Activated CD4-positive, alpha-beta memory T cell treated with anti-CD3 and anti-CD28 coated beads for 36 hours (primary cell): ENCODE data around the gene LPAR2. TPM values are rescaled to one million over a fixed set of nuclear protein-coding genes. Genes with fewer than 3 reads are reported as not detected.
A peak's percentile ranks its signal among the peaks of the same experiment; 100 is the strongest.
"Not testable (repeated sequence)": the region's sequence is repeated elsewhere in the genome, so short reads cannot be mapped to it uniquely, and the experiment has no call there.

Experiments
- CTCF ChIA-PET: fragments of 350-600 bp; sonication (Branson Sonifier 250); formaldehyde crosslinking; loops from one replicate; lab custom pipeline; 2021; ENCODE audit warnings: antibody characterized with exemption, inconsistent platforms; lab: Charles Lee
- POLR2A ChIA-PET: fragments of 350-600 bp; sonication (Branson Sonifier 250); formaldehyde crosslinking; loops from one replicate; lab custom pipeline; 2021; ENCODE audit warnings: antibody characterized with exemption; lab: Charles Lee
- DNase-seq: peaks from one replicate; pipeline ENCODE4 v3.0.0-alpha.2; 2020
- H3K27ac Mint-ChIP-seq: one replicate; pipeline ENCODE4 v1.8.0; 2021; ENCODE audit warnings: mixed read lengths
- H3K27me3 Mint-ChIP-seq: one replicate; pipeline ENCODE4 v1.8.0; 2021; ENCODE audit warnings: mixed read lengths
- H3K36me3 Mint-ChIP-seq: one replicate; pipeline ENCODE4 v1.8.0; 2021; ENCODE audit warnings: mixed read lengths
- H3K4me1 Mint-ChIP-seq: one replicate; pipeline ENCODE4 v1.8.0; 2021; ENCODE audit warnings: low read depth, mixed read lengths
- H3K4me3 Mint-ChIP-seq: one replicate; pipeline ENCODE4 v1.8.0; 2021; ENCODE audit warnings: mild to moderate bottlenecking, mixed read lengths
- H3K9me3 Mint-ChIP-seq: one replicate; pipeline ENCODE4 v1.8.0; 2021; ENCODE audit warnings: mixed read lengths
- intact Hi-C: fragments of 100-400 bp; cut with micrococcal nuclease; formaldehyde crosslinking; loops from one replicate; pipeline ENCODE4 v1.15.1; 2023
- total RNA-seq, 2 experiments: library from RNA; stranded (reverse); gene quantifications; one replicate each; pipeline ENCODE4 v1.2.3, GENCODE V29; 2021

Gene LPAR2
- 10 to 100 TPM; 32.5 to 33.1 TPM for total RNA-seq

DNA sequence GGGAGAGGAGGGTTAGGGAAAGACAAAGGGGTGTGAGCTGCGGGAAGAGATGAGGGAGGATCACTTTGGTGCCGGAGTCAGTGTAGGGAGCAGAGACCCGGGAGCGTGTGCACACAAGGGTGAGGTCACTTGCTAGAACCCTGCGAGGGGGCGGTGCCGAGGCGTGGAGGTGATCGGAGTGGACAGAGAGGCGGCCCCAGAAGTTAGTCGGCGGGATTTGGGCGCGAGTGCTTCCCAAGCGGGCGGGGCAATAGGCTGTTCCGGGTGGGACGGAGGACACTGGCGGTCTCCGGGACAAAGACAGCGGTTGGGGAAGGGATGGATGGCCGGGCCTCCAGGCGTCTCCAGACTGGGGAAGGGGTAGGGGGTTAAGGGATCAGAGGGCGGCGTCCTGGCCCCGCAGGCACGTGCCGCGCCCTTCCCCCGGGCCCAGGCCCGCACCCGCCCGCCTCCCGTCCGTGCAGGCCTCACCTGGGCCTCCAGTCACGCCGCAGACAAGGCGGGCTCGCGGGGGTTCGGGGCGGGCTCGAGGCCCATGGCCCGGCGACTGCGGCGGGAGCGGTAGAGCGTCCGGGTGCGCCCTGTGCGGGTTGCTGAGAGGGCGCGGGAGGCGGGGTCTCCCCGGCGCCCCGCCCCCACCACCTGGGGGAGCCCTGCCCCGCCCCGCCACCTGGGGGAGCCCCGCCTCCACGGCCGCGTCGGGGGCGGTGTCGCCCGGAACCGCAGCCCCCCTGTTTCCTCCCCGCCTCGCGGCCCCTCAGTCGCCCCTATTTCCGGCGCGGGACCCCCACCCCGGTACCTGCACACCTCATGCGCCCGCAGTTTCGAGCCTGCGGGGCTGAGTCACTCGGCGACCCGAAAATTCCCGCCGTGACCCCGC lies at the start of gene LPAR2:
TSS of gene LPAR2 (minus strand) at position 600 of the 880 bp plus-strand sequence. CDS start 945 bp downstream, outside the sequence.
- peak; percentile 79 for DNase-seq
- Mint-ChIP-seq H3K36me3 (peaks cover 35% of the 10 kb centered on the region), H3K9me3 (no peaks in the 10 kb centered on the region), H3K4me1 (peaks cover 20% of the 10 kb centered on the region), H3K27ac (peak within 1 kb of the TSS; percentile 93), H3K27me3 (no peaks in the 10 kb centered on the region), H3K4me3 (peak within 1 kb of the TSS; percentile 90)
- ChIA-PET CTCF (interaction anchor here (0.6 to 1.3 kb wide), 4 partner anchors 42 to 95 kb away, joined by 3 to 6 read pairs (median 4); no protein-coding TSS in a partner anchor), POLR2A (interaction anchor here (0.6 to 1.8 kb wide), 9 partner anchors 10 to 37 kb away, joined by 3 to 12 read pairs (median 3); partner anchors contain the start of genes GMIP and PBX4)
- intact Hi-C loops, result loop anchor here (1.0 to 2.0 kb wide), 3 partner anchors 10 to 22 kb away; partner anchors contain the start of genes GMIP and PBX4

DNA sequence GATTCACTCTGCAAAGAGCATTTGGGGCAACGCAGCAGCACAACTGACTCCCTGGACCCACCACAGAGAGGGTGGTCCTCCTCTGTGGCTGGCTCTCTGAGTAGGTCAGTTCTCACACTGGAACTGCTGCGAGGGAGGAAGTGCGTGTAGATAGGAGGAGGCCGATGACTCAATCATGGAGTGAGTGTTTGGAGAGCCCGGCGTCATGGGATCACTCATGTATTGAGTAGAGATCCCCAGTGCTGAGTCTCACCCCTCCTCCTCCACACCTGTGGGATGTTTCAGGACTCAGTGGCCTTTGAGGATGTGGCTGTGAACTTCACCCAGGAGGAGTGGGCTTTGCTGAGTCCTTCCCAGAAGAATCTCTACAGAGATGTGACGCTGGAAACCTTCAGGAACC lies 49.6 kb upstream of the LPAR2 start:
- peaks cover 25% of the 10 kb centered on the region for H3K4me1 Mint-ChIP-seq
- H3K36me3 Mint-ChIP-seq, result peaks cover 93% of the 10 kb centered on the region
- no peak overlapping the region for H3K4me3 Mint-ChIP-seq
- CTCF ChIA-PET, result no interaction called here
- peak overlapping the region; percentile 42 for H3K27ac Mint-ChIP-seq
- intact Hi-C loops, result no loop called here
- peaks cover 66% of the 10 kb centered on the region for H3K9me3 Mint-ChIP-seq
- H3K27me3 Mint-ChIP-seq, result no peaks in the 10 kb centered on the region
- no peak for DNase-seq
- POLR2A ChIA-PET, result no interaction called here

DNA sequence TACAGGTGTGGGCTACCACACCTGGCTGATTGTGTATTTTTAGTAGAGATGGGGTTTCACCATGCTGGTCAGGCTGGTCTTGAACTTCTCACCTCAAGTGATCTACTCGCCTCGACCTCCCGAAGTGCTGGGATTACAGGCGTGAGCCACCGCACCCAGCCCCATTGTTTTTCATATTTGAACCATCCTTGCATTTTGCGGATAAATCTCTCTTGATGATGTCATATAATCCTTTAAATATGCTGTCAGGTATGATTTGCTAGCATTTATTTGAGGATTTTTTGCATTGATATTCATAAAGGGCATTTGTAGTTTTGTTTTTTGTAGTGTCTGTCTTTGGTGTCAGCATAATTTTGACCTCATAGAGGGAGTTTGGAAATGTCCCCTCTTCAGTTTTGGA lies 46.3 kb upstream of the LPAR2 start:
- intact Hi-C loops, result no loop called here
- H3K4me1 Mint-ChIP-seq, result peaks cover 43% of the 10 kb centered on the region
- H3K36me3 Mint-ChIP-seq, result peaks cover 91% of the 10 kb centered on the region

GRCh38 chr19:19672816-19673215 lies 44.8 kb upstream of the LPAR2 start:
- peak; percentile 41 for DNase-seq
- no peak overlapping the region for H3K4me3 Mint-ChIP-seq
- intact Hi-C loops, result no loop called here
- POLR2A ChIA-PET, result interaction anchor here (0.6 kb wide), 1 partner anchor 194 kb away, joined by 3 read pairs; no protein-coding TSS in a partner anchor
- peaks cover 79% of the 10 kb centered on the region for H3K36me3 Mint-ChIP-seq
- H3K9me3 Mint-ChIP-seq, result peaks cover 39% of the 10 kb centered on the region
- no peaks in the 10 kb centered on the region for H3K27me3 Mint-ChIP-seq
- H3K27ac Mint-ChIP-seq, result peak overlapping the region; percentile 8
- CTCF ChIA-PET, result interaction anchor here (0.5 kb wide), 1 partner anchor 169 kb away, joined by 3 read pairs; no protein-coding TSS in a partner anchor
- peaks cover 49% of the 10 kb centered on the region for H3K4me1 Mint-ChIP-seq

More for the DNA sequence above, 46.3 kb upstream of the LPAR2 start:
- CTCF ChIA-PET, result no interaction called here
- DNase-seq, result no peak
- Mint-ChIP-seq H3K27ac (peak overlapping the region; percentile 42), H3K27me3 (no peaks in the 10 kb centered on the region), H3K4me3 (no peak overlapping the region), H3K9me3 (peaks cover 54% of the 10 kb centered on the region)
- POLR2A ChIA-PET, result no interaction called here

- Mint-ChIP-seq H3K4me1 (peaks cover 40% of the 10 kb centered on the region), H3K27me3 (no peaks in the 10 kb centered on the region), H3K27ac (peak overlapping the region; percentile 96), H3K36me3 (peaks cover 54% of the 10 kb centered on the region), H3K4me3 (peak overlapping the region; percentile 82), H3K9me3 (peaks cover 18% of the 10 kb centered on the region)
- intact Hi-C loops, result no loop called here
- DNase-seq, result no peak
- ChIA-PET POLR2A (interaction anchor here (2.2 to 3.2 kb wide), 3 partner anchors 62 to 203 kb away, joined by 10 to 18 read pairs (median 15); partner anchors contain the start of genes ZNF14 and ZNF506), CTCF (interaction anchor here (0.6 kb wide), 1 partner anchor 42 kb away, joined by 3 read pairs; no protein-coding TSS in a partner anchor)
Measured at GRCh38 chr19:19670070-19670551, 42.1 kb upstream of the LPAR2 start.

GRCh38 chr19:19668230-19669012 lies 40.4 kb upstream of the LPAR2 start, which contains the start of gene ZNF101:
Gene ZNF101, plus strand, starts transcription at chr19:19668839. Its CDS starts 125 bp downstream, at chr19:19668964.
- H3K4me3 Mint-ChIP-seq, result peak within 1 kb of the TSS; percentile 82
- DNase-seq, result peak; percentile 98
- intact Hi-C loops, result loop anchor here (1.0 to 10.0 kb wide), 8 partner anchors 64 to 474 kb away; partner anchors contain the start of genes BORCS8, GATAD2A, RFXANK and ZNF14
- ChIA-PET POLR2A (interaction anchor here (0.6 to 3.2 kb wide), 16 partner anchors 10 to 232 kb away, joined by 3 to 18 read pairs (median 4); partner anchors contain the start of genes ZNF14, ZNF253, ZNF506 and ZNF93), CTCF (interaction anchor here (1.2 to 1.3 kb wide), 3 partner anchors 25 to 136 kb away, joined by 3 to 5 read pairs (median 3); partner anchors contain the start of genes GMIP and ZNF14)
- H3K4me1 Mint-ChIP-seq, result peaks cover 37% of the 10 kb centered on the region
- peaks cover 41% of the 10 kb centered on the region for H3K36me3 Mint-ChIP-seq
- no peaks in the 10 kb centered on the region for H3K27me3 Mint-ChIP-seq
- peak within 1 kb of the TSS; percentile 96 for H3K27ac Mint-ChIP-seq
- H3K9me3 Mint-ChIP-seq, result peaks cover 11% of the 10 kb centered on the region

DNA sequence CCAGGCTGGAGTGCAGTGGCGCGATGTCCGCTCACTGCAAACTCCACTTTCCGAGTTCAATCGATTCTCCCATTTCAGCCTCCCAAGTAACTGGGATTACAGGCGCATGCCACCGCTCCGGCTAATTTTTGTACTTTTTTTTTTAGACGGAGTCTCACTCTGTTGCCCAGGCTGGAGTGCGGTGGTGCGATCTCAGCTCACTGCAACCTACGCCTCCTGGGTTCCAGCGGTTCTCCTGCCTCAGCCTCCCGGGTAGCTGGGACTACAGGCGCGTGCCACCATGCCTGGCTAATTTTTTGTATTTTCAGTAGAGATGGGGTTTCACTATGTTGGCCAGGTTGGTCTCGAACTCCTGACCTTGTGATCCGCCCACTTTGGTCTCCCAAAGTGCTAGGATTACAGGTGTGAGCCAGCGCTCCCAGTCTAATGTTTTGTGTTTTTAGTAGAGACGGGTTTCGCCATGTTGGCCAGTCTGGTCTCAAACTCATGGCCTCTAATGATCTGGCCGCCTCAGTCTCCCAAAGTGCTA lies 37.5 kb upstream of the LPAR2 start:
- Mint-ChIP-seq H3K4me1 (peaks cover 42% of the 10 kb centered on the region), H3K36me3 (peaks cover 30% of the 10 kb centered on the region)
- intact Hi-C loops, result loop anchor here (10.0 kb wide), 2 partner anchors 261 to 471 kb away; partner anchors contain the start of genes BORCS8, GATAD2A and RFXANK
- DNase-seq, H3K4me3 Mint-ChIP-seq, H3K9me3 Mint-ChIP-seq, POLR2A ChIA-PET, H3K27ac Mint-ChIP-seq, H3K27me3 Mint-ChIP-seq: not testable (repeated sequence)
- CTCF ChIA-PET, result interaction anchor here (0.6 kb wide), 1 partner anchor 65 kb away, joined by 5 read pairs; no protein-coding TSS in a partner anchor

DNA sequence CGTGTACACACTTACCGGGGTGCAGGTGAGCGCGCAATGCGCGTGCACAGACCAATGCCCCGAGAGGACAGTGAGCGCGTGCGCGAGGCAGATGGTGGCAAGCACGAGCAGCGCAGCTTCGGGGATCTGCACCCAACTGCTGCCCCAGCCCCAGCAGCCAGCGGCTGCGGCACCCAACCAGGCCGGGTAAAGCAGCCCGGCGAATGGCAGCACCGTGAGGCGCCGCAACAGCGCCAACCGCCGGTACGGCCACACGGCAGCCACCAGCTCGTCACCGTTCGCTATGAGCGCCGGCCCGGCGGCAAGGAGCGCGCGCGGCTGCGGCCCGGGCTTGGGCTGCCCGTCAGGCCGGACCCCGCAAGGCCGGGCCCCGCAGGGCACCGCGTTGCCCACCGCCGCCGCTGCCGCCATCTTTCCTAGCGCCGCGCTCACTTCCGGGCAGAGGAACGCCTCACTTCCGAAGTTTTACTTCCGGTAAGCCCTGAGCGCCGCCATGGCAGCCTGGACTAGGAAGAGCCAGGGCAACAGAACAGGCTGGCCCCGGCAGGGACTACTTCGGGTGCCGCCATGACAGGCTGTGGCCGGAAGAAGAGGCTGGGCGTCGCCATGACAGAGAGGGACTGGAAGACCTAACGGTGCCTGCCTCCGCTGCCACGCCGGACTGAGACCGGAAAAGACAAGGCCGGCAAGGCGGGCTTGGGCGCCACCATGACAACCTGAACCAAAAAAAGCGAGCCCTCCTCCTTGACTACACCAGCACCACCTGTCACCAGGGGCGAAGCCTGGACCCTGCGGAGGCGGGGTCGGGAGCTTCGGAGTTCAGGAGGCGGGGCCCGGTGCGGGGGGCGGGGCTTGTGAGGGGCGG lies 35.5 kb upstream of the LPAR2 start, which contains the start of gene ATP13A1:
TSS of gene ATP13A1 (minus strand) at position 421 of the 865 bp plus-strand sequence. CDS start at position 411, 10 bp downstream.
- Mint-ChIP-seq H3K9me3 (no peaks in the 10 kb centered on the region), H3K36me3 (peaks cover 22% of the 10 kb centered on the region), H3K4me3 (peak within 1 kb of the TSS; percentile 96), H3K27ac (peak within 1 kb of the TSS; percentile 98), H3K4me1 (peaks cover 39% of the 10 kb centered on the region), H3K27me3 (no peaks in the 10 kb centered on the region)
- ChIA-PET POLR2A (interaction anchor here (1.0 to 2.0 kb wide), 7 partner anchors 13 to 202 kb away, joined by 3 to 9 read pairs (median 5); partner anchors contain the start of genes GMIP, NDUFA13, TSSK6 and ZNF253), CTCF (interaction anchor here (0.6 to 1.5 kb wide), 2 partner anchors 131 to 171 kb away, joined by 4 read pairs; no protein-coding TSS in a partner anchor)
- intact Hi-C loops, result loop anchor here (1.0 to 10.0 kb wide), 6 partner anchors 45 to 469 kb away; partner anchors contain the start of genes BORCS8, GATAD2A, PBX4 and RFXANK
- DNase-seq, result peak; percentile 95

DNA sequence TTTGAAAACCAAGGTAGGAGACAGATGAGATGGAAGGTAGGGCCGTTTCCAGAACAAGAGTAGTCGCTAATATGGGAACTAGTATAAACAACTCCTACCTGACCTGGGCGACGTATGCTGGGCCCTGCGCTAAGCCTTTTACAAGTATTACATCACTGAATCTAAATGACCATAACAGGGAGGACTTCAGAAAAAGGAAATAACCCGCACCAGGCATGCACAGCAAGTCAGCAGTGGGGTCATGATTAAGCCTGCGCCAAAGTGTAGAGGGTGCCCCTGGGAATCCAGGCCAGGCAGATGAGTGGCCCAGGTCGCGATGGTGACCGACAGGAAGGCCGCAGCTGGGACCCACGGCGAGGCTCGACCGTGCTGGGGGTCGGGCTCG lies 34.8 kb upstream of the LPAR2 start:
- no peak for DNase-seq
- H3K36me3 Mint-ChIP-seq, result peaks cover 25% of the 10 kb centered on the region

More for the DNA sequence above, 34.8 kb upstream of the LPAR2 start:
- Mint-ChIP-seq H3K27ac (peak overlapping the region; percentile 94), H3K9me3 (no peaks in the 10 kb centered on the region), H3K4me1 (peaks cover 33% of the 10 kb centered on the region), H3K4me3 (peak overlapping the region; percentile 96), H3K27me3 (no peaks in the 10 kb centered on the region)
- intact Hi-C loops, result loop anchor here (1.0 to 10.0 kb wide), 8 partner anchors 20 to 468 kb away; partner anchors contain the start of genes BORCS8, GATAD2A, GMIP and PBX4
- ChIA-PET POLR2A (interaction anchor here (0.6 to 2.0 kb wide), 10 partner anchors 9 to 237 kb away, joined by 3 to 9 read pairs (median 4); partner anchors contain the start of genes GMIP, NDUFA13, TSSK6 and ZNF253), CTCF (interaction anchor here (1.0 to 1.5 kb wide), 4 partner anchors 110 to 159 kb away, joined by 4 to 6 read pairs (median 4); partner anchors contain the start of gene ZNF506)
